GM18861 (cell line): ENCODE results near the gene PTX4.

ENCODE experiments used
- ATAC-seq: cut with Tn5 transposase; IDR thresholded peaks from one replicate; pipeline ENCODE4 v1.9.1; 2021; ENCODE audit not compliant: unreplicated experiment

Gene PTX4, protein sequence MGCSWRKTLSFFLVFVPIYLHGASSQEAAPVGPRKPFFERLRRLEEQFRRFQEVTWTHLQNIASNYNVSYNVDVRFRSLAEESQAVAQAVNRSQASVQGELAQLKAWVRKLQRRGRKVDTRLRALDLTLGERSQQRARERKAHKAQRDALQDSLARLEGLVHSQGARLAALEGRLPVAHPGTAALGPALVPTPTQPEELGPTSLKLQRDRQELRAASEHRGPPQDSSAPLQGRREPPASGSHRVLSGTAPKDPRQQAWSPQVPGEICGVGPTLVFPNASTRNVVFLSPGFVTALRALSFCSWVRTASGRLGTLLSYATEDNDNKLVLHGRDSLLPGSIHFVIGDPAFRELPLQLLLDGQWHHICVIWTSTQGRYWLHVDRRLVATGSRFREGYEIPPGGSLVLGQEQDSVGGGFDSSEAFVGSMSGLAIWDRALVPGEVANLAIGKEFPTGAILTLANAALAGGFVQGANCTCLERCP

DNA sequence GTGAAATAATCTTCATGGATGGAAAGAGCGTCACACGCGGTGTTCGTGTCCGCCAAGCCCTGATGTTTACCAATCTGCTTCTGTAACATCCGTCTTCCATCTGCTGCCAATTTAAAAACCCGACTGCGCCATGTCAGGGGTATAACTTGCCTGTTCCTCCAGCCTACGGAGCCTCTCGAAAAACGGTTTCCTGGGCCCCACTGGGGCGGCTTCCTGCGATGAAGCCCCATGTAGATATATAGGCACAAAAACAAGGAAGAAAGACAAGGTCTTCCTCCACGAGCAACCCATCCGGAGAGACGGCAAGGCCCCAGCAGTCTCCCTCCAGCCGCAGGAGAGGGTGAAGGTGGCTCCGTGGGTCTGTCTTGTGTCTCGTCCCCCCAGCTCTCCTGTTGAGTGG is at the start of gene PTX4:
TSS of gene PTX4 (minus strand) at position 326 of the 400 bp plus-strand sequence. CDS start at position 291, 35 bp downstream.
- ATAC-seq, result no peak

DNA sequence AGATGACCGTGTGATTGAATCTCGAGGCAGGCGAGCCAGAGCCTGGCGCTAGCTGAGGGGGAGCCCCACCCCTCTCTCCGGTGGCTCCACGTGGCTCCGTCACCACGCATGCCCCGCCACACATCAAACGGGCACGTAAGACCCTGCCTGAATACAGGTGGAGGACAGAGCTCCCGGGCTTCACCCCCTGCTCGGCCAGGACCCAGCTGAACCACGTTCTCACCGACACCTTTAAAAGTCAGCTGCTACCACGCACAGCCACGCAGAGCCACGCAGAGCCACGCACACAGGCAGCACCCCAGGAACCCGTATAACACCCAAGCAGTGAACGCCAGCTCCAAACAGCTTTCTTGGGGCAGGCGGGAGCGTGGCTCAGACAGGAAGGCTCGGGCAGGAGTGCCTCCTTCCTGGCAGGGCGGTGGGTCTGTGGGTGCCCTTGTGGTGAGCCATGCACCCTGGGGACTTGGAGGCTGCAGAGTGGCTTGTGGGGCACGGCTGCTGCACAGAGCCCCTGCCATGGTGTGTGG is 49.1 kb upstream of the PTX4 start:
- no peak for ATAC-seq

DNA sequence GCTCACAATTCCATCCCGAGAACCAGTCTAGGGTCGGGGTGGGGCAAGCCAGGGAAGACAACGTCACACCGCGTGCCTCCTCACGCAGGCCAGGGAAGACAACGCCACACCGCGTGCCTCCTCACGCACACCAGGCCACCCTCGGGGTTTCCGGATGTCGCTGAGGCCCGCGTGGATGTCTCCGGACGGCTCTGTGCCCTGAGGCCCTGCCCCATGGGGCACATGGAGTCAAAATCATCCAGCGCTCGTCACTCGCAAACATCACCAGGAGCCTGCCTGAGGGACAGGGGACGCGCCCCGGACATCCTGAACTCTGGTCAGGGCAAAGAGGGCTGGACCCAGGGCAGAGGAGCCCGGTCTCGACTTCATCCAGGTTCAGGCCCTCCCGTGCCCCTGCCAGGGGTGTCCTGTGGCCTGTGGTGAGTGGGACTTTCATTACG is 48.4 kb upstream of the PTX4 start:
- ATAC-seq, result no peak

DNA sequence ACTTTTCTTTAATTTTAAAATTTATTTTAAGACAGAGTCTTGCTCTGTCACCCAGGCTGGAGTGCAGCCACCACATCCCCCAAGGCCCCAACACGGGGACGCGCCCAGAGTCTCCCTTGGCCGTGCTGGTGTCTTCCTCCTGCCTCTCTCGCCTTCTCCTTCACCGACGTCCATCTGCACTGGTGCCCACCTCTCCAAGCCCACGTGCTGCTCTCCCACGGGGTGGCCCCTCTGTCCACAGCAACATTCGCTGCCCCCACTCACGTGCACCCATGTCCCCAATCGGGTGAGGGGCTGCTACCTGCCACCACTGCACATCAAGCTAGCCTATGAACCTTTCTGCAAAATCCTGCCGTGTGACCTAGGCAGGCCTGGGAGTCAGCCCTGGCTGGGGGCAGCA is 47.9 kb upstream of the PTX4 start:
- no peak for ATAC-seq

DNA sequence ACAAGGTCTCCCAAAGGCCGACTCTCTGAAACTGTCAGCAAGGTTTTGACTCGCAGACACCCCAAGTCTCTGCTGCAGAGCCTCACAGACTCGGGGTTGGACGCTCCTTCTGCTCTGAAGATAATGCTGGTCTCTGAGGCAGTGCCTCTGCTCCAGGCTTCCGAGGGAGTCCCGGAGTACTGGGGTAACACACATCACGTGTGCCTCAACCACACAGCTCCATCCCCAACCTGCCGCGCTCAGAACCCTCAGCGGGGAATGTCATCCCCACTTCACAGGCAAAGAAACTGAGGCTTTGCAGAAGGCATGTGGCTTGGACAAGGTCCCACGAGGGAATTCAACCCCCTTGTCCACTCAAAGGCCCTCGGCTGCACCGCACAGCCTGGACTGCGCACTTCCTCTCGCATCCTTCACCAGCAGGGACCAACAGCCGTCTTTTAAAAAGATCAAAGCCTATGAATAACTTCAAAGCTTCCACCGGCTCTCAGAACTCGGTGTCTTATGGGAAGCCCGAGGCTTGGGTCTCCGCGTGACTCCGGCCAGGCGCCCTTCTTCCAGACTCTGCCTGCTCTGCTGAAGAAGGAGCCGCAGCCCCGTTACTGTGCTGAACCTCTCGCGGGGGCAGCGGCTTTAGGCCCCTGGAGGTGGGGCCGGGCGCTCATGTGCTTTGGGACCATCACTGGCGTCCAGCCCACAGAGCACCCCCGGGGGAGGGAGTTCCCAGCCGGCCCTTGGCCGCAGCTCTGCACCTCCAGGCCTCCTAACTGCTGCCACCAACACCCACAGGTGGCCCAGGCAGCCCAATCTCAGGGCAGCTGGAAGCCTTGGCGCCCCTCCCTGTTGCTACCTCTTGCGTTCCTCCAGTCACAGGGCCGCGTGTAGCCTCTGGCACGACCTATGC is 46.9 kb upstream of the PTX4 start:
- ATAC-seq, result no peak

DNA sequence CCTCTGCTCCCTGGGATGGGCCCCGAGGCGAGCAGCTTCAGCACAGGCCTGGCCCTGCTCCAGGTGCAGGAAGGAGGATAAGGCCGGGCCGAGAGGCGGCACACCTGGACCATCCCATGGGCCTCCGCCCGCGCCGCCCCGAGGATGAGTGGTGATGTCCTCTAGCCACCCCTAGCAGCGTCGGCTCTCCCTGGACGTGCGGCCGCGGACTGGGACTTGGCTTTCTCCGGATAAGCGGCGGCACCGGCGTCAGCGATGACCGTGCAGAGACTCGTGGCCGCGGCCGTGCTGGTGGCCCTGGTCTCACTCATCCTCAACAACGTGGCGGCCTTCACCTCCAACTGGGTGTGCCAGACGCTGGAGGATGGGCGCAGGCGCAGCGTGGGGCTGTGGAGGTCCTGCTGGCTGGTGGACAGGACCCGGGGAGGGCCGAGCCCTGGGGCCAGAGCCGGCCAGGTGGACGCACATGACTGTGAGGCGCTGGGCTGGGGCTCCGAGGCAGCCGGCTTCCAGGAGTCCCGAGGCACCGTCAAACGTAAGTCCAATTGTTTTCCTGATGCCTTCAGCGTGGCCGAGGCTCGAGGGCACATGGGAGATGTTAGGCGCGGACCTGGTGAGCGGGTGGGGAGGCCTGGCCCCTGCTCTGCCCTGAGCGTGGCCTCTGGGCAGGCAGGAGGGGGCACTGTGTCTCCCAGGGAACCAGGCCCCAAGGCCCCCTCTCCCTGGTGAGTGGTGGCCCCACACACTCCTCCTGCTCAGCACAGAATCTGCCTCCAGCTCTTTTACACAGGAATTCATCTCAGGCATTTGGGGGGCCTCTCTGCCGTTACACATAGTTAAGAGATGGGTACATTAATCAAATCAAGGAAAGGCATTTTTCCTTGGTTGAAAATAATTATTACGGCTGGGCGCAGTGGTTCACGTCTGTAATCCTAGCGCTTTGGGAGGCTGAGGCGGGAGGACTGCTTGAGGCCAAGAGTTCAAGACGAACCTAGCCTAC is 45.6 kb upstream of the PTX4 start:
- ATAC-seq, result no peak

DNA sequence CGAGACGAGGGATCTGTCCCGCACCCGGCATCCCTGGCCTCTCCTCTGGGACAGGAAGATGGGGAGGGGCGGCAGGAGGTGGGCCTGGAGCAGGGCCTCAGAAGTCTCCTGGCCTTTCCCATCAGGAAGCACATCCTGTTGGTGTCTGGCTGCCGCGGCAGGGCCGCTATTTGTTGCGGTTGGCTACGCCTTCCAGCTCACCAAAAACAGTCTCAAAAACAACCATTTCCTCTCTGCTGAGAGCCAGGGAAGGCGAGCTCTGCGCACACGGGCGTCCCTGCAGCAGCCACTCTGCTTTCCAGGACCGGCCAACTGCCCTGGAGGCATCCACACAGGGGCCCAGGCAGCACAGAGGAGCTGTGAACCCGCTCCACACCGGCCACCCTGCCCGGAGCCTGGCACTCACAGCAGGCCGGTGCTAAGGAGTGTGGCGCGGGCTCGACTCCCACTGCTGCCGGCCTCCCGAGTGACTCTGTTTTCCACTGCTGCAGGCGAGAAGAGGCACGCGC is 44.8 kb upstream of the PTX4 start, which contains the start of gene TMEM204:
TSS of gene TMEM204 (plus strand) at position 224 of the 509 bp plus-strand sequence. CDS start 610 bp downstream, outside the sequence.
- no peak for ATAC-seq

DNA sequence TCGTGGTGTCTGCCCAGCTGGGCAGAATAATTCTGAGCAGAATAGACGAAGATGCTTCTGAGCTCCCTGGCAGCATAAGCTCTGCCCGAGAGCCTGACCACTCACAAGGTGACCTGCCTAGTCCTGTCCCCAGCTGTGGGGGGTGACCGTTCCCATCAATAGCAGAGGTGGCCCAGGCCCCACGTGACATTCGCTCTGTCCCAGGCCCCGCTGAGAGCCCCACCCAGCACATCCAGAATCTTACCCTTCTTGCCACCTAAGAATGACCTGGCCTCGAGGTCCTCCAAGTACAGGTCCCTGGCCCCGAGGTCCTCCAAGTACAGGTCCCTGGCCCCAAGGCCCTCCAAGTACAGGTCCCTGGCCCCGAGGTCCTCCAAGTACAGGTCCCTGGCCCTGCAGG is 44.0 kb upstream of the PTX4 start:
- ATAC-seq, result no peak

DNA sequence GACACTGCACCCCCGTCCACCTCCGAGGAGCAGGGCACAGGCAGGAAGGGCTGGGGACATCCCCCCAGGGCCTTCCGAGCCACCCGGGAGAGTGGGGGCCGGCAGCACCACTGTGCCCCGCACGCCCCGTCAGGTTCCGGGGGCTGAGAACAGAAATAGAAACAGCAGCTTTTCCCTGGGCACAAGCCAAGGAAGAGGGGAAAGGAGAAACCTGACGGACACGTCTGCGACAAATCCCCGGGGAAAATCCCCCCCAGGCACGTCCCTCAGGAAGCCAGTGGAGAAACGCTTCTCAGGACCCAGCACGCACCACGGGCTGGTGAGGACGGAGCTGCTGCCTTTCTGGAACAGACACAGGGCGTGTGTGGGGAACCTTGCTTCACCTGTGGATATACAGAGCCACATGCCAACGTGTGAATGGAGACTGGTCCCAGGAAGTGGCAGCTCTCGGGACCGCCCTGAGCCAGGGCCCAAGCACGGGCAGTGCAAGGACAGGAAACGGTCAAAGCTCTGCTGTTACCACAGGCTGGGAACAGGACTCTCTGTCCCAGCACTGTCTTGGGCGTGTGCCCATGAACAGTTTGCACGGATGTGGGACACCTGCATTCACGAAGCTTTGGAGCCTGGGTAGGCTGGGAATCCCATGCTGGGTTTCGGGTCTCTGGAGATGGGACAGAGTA is 43.5 kb upstream of the PTX4 start:
- ATAC-seq, result no peak

DNA sequence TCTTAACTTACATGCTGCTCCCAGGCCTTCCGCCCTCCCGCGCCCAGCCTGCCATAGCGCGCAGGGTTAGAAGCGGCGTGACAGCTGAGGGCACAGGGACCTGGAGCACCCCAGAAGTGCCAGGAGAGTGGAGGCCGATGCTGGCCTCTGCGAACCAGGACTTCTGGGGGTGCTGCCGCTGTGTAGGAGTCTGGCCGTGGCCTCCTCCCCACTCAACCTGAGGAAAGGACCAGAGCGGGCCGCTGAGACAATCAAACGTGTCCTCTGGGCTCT is 42.8 kb upstream of the PTX4 start:
- no peak for ATAC-seq

DNA sequence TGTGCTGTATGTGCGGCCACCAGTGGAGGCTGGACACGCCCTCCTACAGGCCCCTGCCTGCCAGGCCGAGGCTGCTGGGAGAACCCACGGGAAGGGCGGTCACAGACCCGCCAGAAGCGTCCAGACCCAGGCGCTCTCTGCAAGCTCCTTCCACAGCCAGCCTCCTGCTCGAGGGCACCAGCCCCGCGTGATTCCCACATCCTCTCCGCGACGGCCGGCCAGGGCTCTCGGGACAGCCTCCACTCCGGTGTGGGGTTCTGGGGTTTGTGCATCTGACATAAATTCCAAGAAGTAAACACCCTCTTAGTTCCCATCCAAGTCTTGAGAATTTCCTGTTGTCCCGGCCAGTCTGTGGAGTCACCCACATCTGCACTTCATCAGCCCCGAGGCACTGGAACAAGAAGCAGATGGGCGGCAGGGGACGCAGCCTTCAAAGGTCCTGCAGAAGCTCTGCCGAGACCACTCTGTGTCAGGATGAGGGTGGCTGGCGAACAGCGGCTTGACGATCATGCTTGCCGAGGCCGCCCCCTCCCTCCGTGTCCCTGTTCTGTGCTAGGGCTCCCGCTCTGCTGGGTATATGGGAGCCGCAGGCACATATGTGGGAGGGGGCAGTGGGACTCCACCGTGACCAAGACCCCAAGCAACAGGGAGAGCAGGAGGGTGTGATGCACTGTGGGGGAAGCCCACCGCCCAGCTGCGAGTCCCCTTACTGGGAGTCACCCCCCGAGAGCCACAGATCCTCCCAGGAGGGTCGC is 42.3 kb upstream of the PTX4 start:
- no peak for ATAC-seq

DNA sequence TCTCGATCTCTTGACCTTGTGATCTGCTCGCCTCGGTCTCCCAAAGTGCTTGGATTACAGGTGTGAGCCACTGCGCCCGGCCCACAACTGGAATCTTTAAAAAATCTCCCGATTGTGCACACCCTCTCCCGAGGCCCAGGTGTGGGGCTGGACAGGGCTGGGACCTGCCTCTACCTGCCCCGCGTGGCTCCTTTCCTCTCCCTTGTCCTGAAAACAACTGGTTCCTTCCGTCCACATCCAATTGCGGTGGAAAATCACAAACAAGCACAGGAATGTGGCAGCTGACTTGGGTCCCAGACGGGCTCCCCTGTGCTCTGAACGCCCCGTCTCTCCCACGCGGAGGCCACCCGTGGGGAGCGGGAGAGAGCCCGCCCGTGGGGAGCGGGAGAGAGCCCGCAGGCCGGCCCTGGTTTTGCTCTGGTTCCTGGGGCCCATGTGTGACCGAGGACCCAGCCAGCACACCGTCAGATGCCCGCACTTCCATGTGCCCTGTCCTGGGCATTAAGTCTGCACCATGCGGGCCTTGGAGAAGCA is 41.7 kb upstream of the PTX4 start:
- no peak for ATAC-seq

DNA sequence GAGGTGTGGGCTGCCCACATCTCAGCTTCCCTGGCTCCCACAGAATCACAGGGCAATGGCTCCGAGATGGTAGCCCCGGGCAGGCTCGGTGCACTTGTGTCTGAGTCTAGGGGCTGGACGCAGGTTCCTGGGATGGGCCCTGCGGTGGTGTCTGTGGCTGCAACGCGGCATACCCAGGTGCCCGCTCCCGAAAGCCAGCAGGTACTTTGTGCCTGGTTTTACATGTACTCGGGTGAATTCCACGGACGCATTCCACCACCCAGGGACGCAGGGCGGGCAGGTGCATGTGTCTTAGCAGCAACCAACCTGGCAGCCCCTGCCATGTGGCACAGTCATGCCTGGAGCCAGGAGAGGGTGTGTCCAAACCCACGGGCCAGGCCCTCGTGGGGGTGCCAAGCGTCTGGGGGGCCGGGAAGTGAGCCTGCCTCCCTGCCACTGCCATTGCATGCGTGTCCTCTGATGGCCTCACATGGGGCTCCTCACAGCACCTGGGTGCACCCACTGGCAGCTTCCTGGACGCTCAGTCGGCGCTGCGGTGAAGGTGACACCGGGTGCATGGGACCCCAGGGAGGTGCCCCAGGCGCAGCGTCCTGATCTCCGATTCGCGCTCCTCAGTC is 40.3 kb upstream of the PTX4 start:
- ATAC-seq, result no peak

DNA sequence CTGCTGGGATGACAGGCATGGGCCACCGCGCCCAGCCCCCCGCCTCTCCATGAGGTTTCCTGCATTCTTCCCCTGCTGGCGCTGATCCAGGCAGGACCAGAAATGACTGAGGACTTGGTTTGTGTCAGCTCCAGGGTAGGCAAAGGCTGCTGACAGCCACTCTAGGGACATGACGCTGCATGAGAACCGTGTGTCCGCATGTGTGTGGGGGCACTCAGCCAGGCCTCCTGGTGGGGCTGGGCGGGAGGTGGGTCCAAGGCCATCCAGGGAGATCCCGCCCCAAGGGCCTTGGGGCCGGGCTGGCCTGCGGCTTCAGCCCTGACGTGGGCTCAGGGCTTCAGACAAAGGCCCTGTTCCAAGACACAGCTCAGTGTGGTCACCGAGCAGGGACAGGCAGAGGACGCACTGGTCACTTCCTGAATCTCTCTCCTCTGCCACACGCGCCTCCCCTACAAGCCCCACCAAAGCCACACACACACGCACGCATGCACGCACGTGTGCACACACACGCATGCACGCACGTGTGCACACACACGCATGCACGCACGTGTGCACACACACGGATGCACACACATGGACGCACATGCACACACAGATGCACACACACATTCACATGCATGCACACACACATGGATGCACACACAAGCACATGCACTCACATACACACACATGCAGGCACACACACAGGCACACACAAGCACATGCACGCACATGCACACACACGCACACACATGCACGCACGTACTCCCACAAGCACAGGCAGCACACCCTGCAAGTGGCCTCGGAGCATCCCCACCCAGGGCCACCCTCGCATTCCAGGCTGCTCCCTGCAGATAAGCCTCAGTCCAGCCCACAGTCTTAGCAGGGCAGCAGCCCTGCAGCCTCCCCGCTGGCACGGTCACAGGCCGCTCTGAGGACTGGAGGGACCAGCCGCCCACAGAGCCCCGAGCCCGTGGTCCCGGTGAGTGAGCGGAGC is 39.4 kb upstream of the PTX4 start:
- no peak for ATAC-seq

DNA sequence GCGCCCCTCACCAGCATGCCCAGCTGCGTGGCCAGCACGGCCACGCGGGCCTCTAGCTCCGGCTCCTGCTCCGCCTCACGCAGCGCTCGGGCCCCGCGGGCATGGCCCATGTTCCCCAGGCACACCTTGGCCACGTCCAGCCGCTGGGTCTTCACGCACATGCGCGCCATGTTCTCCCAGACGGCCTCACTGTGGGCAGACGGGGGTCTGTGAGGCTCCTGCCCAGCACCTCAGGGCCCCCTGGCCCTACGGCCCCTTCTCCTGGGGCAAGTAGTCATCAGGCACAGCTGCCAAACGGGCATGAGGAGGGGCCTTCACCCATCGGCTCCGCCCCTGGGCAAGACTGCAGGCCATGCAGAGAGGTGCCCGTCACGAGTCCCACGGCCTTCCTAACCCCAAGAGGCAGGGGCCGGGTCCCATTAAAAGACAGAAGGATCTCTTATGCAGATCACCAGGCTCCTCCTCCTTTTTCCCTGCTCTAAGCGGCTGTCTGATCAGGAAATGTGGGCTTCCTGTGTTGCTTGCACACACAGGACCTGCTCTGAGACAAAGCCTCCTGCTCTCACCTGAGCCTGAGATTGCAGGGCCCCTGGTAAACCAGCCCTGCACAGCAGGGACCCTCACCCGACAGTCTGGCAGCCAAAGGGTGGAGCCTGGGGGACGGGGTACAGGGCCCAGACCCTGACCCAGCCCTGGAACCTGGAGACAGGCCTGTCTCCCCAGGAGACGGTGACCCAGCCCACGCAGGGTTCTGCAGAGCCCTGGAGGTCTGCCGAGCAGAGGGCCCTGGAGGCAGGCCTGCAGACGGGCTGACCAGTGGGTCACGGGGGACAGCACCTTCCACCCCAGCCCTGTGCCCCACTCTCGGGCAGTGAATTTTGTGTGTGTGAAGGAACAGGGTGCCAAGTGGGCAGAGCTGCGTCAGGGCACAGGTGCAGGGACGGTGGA is 38.1 kb upstream of the PTX4 start:
- ATAC-seq, result no peak
